ENCODE data around the gene SH2D3C.

The SH2D3C gene

GRCh38 chr9:127721391-127721821 lies 57.1 kb downstream of the SH2D3C start:
- DNase-seq (ENCODE audit: extremely low read depth in 1 of 2, low read depth in 1 of 2): no peak

GRCh38 chr9:127720865-127721227 lies 57.6 kb downstream of the SH2D3C start:
- no peak for DNase-seq (ENCODE audit: extremely low read depth in 1 of 2, low read depth in 1 of 2)

- no peak for DNase-seq (ENCODE audit: extremely low read depth in 1 of 2, low read depth in 1 of 2)
Measured at GRCh38 chr9:127720031-127720864, 58.2 kb downstream of the SH2D3C start.

- no peak for DNase-seq (ENCODE audit: extremely low read depth in 1 of 2, low read depth in 1 of 2)
Measured at GRCh38 chr9:127717766-127718165, 60.7 kb downstream of the SH2D3C start.

GRCh38 chr9:127716412-127716811 lies 62.1 kb downstream of the SH2D3C start:
- no peak for DNase-seq (ENCODE audit: extremely low read depth in 1 of 2, low read depth in 1 of 2)

GRCh38 chr9:127715470-127716337 lies 62.8 kb downstream of the SH2D3C start, which contains the start of the genes PTRH1 and TTC16:
PTRH1 (minus strand) TSS chr9:127715663; CDS start chr9:127715639, 24 bp downstream.
TTC16 (plus strand) TSS chr9:127716079; CDS start chr9:127716146, 67 bp downstream.
- DNase-seq (ENCODE audit: extremely low read depth in 1 of 2, low read depth in 1 of 2): peak; percentile 93 to 97

GRCh38 chr9:127714951-127715469 lies 63.5 kb downstream of the SH2D3C start:
- no peak for DNase-seq (ENCODE audit: extremely low read depth in 1 of 2, low read depth in 1 of 2)

GRCh38 chr9:127714020-127714750 lies 64.3 kb downstream of the SH2D3C start:
- DNase-seq (ENCODE audit: extremely low read depth in 1 of 2, low read depth in 1 of 2): no peak

GRCh38 chr9:127712867-127713266 lies 65.6 kb downstream of the SH2D3C start:
- no peak for DNase-seq (ENCODE audit: extremely low read depth in 1 of 2, low read depth in 1 of 2)

GRCh38 chr9:127712371-127712770 lies 66.1 kb downstream of the SH2D3C start:
- DNase-seq (ENCODE audit: extremely low read depth in 1 of 2, low read depth in 1 of 2): no peak

GRCh38 chr9:127711831-127712274 lies 66.6 kb downstream of the SH2D3C start:
- no peak for DNase-seq (ENCODE audit: extremely low read depth in 1 of 2, low read depth in 1 of 2)

- no peak for DNase-seq (ENCODE audit: extremely low read depth in 1 of 2, low read depth in 1 of 2)
Measured at GRCh38 chr9:127711226-127711701, 67.2 kb downstream of the SH2D3C start.

GRCh38 chr9:127710204-127710783 lies 68.2 kb downstream of the SH2D3C start:
- DNase-seq (ENCODE audit: extremely low read depth in 1 of 2, low read depth in 1 of 2): no peak

- DNase-seq (ENCODE audit: extremely low read depth in 1 of 2, low read depth in 1 of 2): no peak
Measured at GRCh38 chr9:127708952-127709587, 69.4 kb downstream of the SH2D3C start.

GRCh38 chr9:127707766-127708165 lies 70.7 kb downstream of the SH2D3C start:
- DNase-seq (ENCODE audit: extremely low read depth in 1 of 2, low read depth in 1 of 2): peak in 1 of 2 donors; percentile 29

- no peak for DNase-seq (ENCODE audit: extremely low read depth in 1 of 2, low read depth in 1 of 2)
Measured at GRCh38 chr9:127706836-127707241, 71.6 kb downstream of the SH2D3C start, which contains the start of gene CFAP157. CFAP157 (plus strand) TSS chr9:127706988; CDS start chr9:127707032, 44 bp downstream.

- DNase-seq (ENCODE audit: extremely low read depth in 1 of 2, low read depth in 1 of 2): no peak
Measured at GRCh38 chr9:127705577-127706379, 72.7 kb downstream of the SH2D3C start.

- no peak for DNase-seq (ENCODE audit: extremely low read depth in 1 of 2, low read depth in 1 of 2)
Measured at GRCh38 chr9:127703289-127703946, 75.0 kb downstream of the SH2D3C start.

Measured in stimulated activated CD8-positive, alpha-beta memory T cell treated with anti-CD3 and anti-CD28 coated beads, Interleukin-7, amount 100 ng/mL, for 48 hours (primary cell).